IMR-90 (cell line): ENCODE data around the gene COL27A1. TPM values are rescaled to one million over a fixed set of nuclear protein-coding genes. Genes with fewer than 3 reads are reported as not detected.

Source experiments
- ATAC-seq: fragments of 200-7000 bp; cut with Tn5 transposase; 2 replicates; pipeline ENCODE4 v1.9.1; 2020; ENCODE audit warnings: low read depth, mild to moderate bottlenecking, moderate library complexity
- BruUV-seq: library from RNA; stranded (reverse); fragments of 400-500 nt; replicated peaks from 2 replicates; lab custom pipeline; 2021; lab: Mats Ljungman, UMichigan
- CTCF ChIA-PET: fragments of 300-600 bp; formaldehyde crosslinking; extraction: SDS; loops from one replicate; lab custom pipeline; 2021; ENCODE audit warnings: antibody characterized with exemption; lab: Yijun Ruan, JAX
- POLR2A ChIA-PET: fragments of 300-600 bp; sonication (Branson Sonifier 250); formaldehyde crosslinking; loops from one replicate; lab custom pipeline; 2022; ENCODE audit warnings: antibody characterized with exemption; ENCODE audit not compliant: unreplicated experiment; lab: Charles Lee
- DNase-seq: peaks from one replicate; pipeline ENCODE4 v3.0.0; 2013
- H2AFZ ChIP-seq: replicated peaks from 2 replicates; pipeline ENCODE3; 2013; ENCODE audit warnings: low read length, mild to moderate bottlenecking; ENCODE audit not compliant: poor library complexity
- H2AK5ac ChIP-seq: 2 replicates; pipeline ENCODE4 v1.6.1; 2013; ENCODE audit warnings: low read depth, low read length, inconsistent platforms
- H2AK9ac ChIP-seq: replicated peaks from 2 replicates; pipeline ENCODE3; 2013; ENCODE audit warnings: mild to moderate bottlenecking, low read depth, low read length, moderate library complexity; ENCODE audit not compliant: poor library complexity
- H2BK120ac ChIP-seq: 2 replicates; pipeline ENCODE4 v1.6.1; 2013; ENCODE audit warnings: low read depth, low read length, inconsistent platforms
- H2BK15ac ChIP-seq: 3 replicates; pipeline ENCODE4 v1.6.1; 2013; ENCODE audit warnings: low read depth, low read length, inconsistent platforms
- H2BK20ac ChIP-seq: 2 replicates; pipeline ENCODE4 v1.6.1; 2013; ENCODE audit warnings: low read depth, mild to moderate bottlenecking, inconsistent platforms, low read length, moderate library complexity
- H2BK5ac ChIP-seq: 2 replicates; pipeline ENCODE4 v1.6.1; 2013; ENCODE audit warnings: mild to moderate bottlenecking, low read depth, low read length, inconsistent platforms; ENCODE audit not compliant: poor library complexity, severe bottlenecking
- H3K14ac ChIP-seq: replicated peaks from 2 replicates; pipeline ENCODE4 v1.6.1; 2013; ENCODE audit warnings: low read depth, low read length, inconsistent platforms
- H3K18ac ChIP-seq: 2 replicates; pipeline ENCODE4 v1.6.1; 2013; ENCODE audit warnings: low read depth, low read length, control low read depth
- H3K23ac ChIP-seq: 2 replicates; pipeline ENCODE4 v1.6.1; 2013; ENCODE audit warnings: low read depth, low read length, inconsistent platforms
- H3K27ac ChIP-seq: 2 replicates; pipeline ENCODE4 v1.5.1; 2013; ENCODE audit warnings: mild to moderate bottlenecking, control low read depth, low read length; ENCODE audit not compliant: insufficient read depth
- H3K27me3 ChIP-seq: 2 replicates; pipeline ENCODE4 v1.6.1; 2013; ENCODE audit warnings: low read length; ENCODE audit not compliant: control insufficient read depth, insufficient read depth
- H3K36me3 ChIP-seq: 2 replicates; pipeline ENCODE4 v1.6.1; 2013; ENCODE audit warnings: low read length, mixed read lengths; ENCODE audit not compliant: control insufficient read depth, insufficient read depth
- H3K4ac ChIP-seq: 2 replicates; pipeline ENCODE4 v1.6.1; 2013; ENCODE audit warnings: low read depth, low read length, inconsistent platforms
- H3K4me1 ChIP-seq: 2 replicates; pipeline ENCODE4 v1.6.1; 2013; ENCODE audit warnings: low read length, mixed read lengths; ENCODE audit not compliant: control insufficient read depth, insufficient read depth
- H3K4me2 ChIP-seq: 2 replicates; pipeline ENCODE4 v1.6.1; 2013; ENCODE audit warnings: low read depth, mild to moderate bottlenecking, control low read depth, low read length, moderate library complexity
- H3K4me3 ChIP-seq: 2 replicates; pipeline ENCODE4 v1.5.1; 2013; ENCODE audit warnings: low read depth, mild to moderate bottlenecking, control low read depth, low read length, moderate library complexity; ENCODE audit not compliant: insufficient read depth
- H3K56ac ChIP-seq: 2 replicates; pipeline ENCODE4 v1.6.1; 2013; ENCODE audit warnings: low read length, inconsistent platforms; ENCODE audit not compliant: insufficient read depth; ENCODE audit errors: extremely low read depth
- H3K79me1 ChIP-seq, 2 experiments: 2 replicates each; pipeline ENCODE4 v1.6.1; 2013; ENCODE audit warnings: low read length in 2 of 2, inconsistent platforms in 1 of 2, low read depth in 1 of 2
- H3K9ac ChIP-seq: 2 replicates; pipeline ENCODE4 v1.6.1; 2013; ENCODE audit warnings: low read depth, low read length, control low read depth
- H3K9me1 ChIP-seq: 2 replicates; pipeline ENCODE4 v1.6.1; 2013; ENCODE audit warnings: low read length, inconsistent platforms; ENCODE audit not compliant: insufficient read depth
- H3K9me3 ChIP-seq: 2 replicates; pipeline ENCODE4 v1.6.1; 2013; ENCODE audit warnings: low read length; ENCODE audit not compliant: control insufficient read depth, insufficient read depth
- H4K20me1 ChIP-seq: 2 replicates; pipeline ENCODE4 v1.6.1; 2013; ENCODE audit warnings: low read length, inconsistent platforms; ENCODE audit not compliant: insufficient read depth
- H4K5ac ChIP-seq: 2 replicates; pipeline ENCODE4 v1.6.1; 2013; ENCODE audit warnings: mild to moderate bottlenecking, low read depth, low read length, control low read depth
- H4K8ac ChIP-seq, 2 experiments: 2 replicates each; pipeline ENCODE4 v1.6.1; 2013; ENCODE audit warnings: low read depth in 2 of 2, low read length in 2 of 2, control low read depth in 1 of 2, inconsistent platforms in 1 of 2
- H4K91ac ChIP-seq: 2 replicates; pipeline ENCODE4 v1.6.1; 2013; ENCODE audit warnings: low read depth, low read length, inconsistent platforms; ENCODE audit not compliant: insufficient read depth
- CHD1 ChIP-seq: IDR thresholded peaks from 2 replicates; pipeline ENCODE4 v1.6.1; 2012; ENCODE audit warnings: low read depth, low read length, improper control_type of control experiment
- MAZ ChIP-seq: IDR thresholded peaks from 2 replicates; pipeline ENCODE4 v1.6.1; 2012; ENCODE audit warnings: low read depth, mild to moderate bottlenecking, low read length, improper control_type of control experiment, moderate library complexity, borderline replicate concordance
- MXI1 ChIP-seq: IDR thresholded peaks from 2 replicates; pipeline ENCODE4 v1.6.1; 2012; ENCODE audit warnings: low read depth, mild to moderate bottlenecking, low read length, moderate library complexity, borderline replicate concordance
- POLR2A ChIP-seq: IDR thresholded peaks from 2 replicates; pipeline ENCODE4 v1.6.1; 2012; ENCODE audit warnings: mild to moderate bottlenecking, low read depth, low read length
- RAD21 ChIP-seq: IDR thresholded peaks from 2 replicates; pipeline ENCODE4 v1.6.1; 2012; ENCODE audit warnings: low read length, improper control_type of control experiment
- RFX5 ChIP-seq: IDR thresholded peaks from 2 replicates; pipeline ENCODE4 v1.8.0; 2012; ENCODE audit warnings: low read depth, mild to moderate bottlenecking, low read length, moderate library complexity
- SMC3 ChIP-seq: fragments of 150-350 bp; IDR thresholded peaks from 2 replicates; pipeline ENCODE4 v1.6.1; 2016; ENCODE audit warnings: low read depth, mild to moderate bottlenecking, antibody characterized with exemption, low read length, moderate library complexity
- WGBS, 2 experiments: methylation state at CpG; one replicate each; pipeline versions ENCODE4 v1.1.5 to v1.1.7; 2013; ENCODE audit warnings: missing lambda C conversion rate in 2 of 2; ENCODE audit not compliant: insufficient read length in 1 of 2; ENCODE audit errors: extremely low coverage in 2 of 2; 5-methylcytosine and 5-hydroxymethylcytosine counted together
- dilution Hi-C: fragments of 300-500 bp; cut with HindIII; formaldehyde crosslinking; loops from one replicate; pipeline ENCODE4 v1.14.3; 2018; ENCODE audit warnings: low sequenced_read_pairs; ENCODE audit not compliant: unreplicated experiment
- in situ Hi-C: fragments of 300-500 bp; cut with MboI; formaldehyde crosslinking; loops from 3 replicates; pipeline ENCODE4 v1.14.3; 2019; ENCODE audit warnings: low sequenced_read_pairs, inconsistent platforms, mixed read lengths
- intact Hi-C: fragments of 100-400 bp; cut with micrococcal nuclease; formaldehyde crosslinking; loops from 2 replicates; pipeline ENCODE4 v1.10.0; 2022
- polyA plus RNA-seq, 3 experiments: library from polyadenylated mRNA; depleted of rRNA; stranded (reverse); fragments of >200 nt; gene quantifications; 2 replicates each; pipeline ENCODE4 v1.2.3, GENCODE V29; 2012; ENCODE audit warnings: low replicate concordance in 1 of 3
- total RNA-seq: library from RNA; depleted of rRNA; stranded (reverse); fragments of >200 nt; gene quantifications from 2 replicates; pipeline ENCODE4 v1.2.3, GENCODE V29; 2012
- TF ChIP-seq, protein P1 (sequence below): conservative IDR thresholded peaks from 2 replicates; pipeline ENCODE4 v1.5.1; 2012; ENCODE audit warnings: mild to moderate bottlenecking, low read depth, low read length, improper control_type of control experiment
- TF ChIP-seq, protein P2 (sequence below): fragments of 150-350 bp; IDR thresholded peaks from 2 replicates; pipeline ENCODE4 v1.6.1; 2016; ENCODE audit warnings: low read depth, mild to moderate bottlenecking, low read length, moderate library complexity, borderline replicate concordance

The COL27A1 gene
- total and polyA plus RNA-seq, 2 of the 4 experiments (the other 2 are of a cell fraction): 3.2 to 18.3 TPM

DNA sequence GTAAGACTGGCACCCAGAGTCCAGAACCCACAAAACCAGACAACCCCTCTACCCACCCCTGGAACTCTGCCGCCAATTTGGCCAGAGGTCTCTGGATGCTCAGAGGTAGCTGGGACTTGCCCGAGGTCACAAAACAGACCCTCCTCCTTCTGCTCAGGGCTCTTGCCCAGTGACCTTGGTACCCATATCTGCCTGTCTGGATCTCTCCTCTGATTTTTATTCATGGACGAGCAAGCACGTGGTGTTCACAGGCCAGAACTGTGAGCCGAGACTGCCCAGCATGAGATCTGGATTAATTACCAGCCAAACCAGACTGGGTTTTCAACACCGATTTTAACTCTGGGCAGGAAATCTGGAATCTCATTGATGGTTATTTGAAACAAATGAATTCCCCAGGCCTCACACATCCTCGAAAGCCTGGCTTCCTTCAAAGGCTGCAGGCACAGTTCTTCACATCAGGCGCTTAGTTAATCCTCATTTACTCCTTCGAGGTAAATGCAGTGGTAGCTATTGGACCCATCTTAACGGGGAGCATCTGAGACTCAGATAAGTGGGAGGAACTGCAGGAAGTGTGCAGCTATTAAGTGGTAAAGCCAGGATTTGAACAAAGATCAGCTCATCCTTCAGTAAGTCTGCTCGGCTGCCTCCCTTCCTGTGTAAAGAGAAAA lies 21.4 kb downstream of the COL27A1 start:
- peak overlapping the region; percentile 65 for H3K14ac ChIP-seq
- H2AK9ac ChIP-seq: peak overlapping the region; percentile 74
- no peaks in the 10 kb centered on the region for H3K9me3 ChIP-seq
- no peak overlapping the region for H3K4me3 ChIP-seq
- peak overlapping the region; percentile 26 for H2AFZ ChIP-seq
- no peak overlapping the region for H4K5ac ChIP-seq
- dilution Hi-C loops (no loop called here), intact Hi-C loops (no loop called here), in situ Hi-C loops (no loop called here)
- H3K18ac ChIP-seq: peak overlapping the region; percentile 15; the same call in 1 of the 2 replicates
- no peak overlapping the region for H3K9ac ChIP-seq
- 80% methylated on average over 6 of the region's 11 CpGs; no CpG with 5 or more reads in 1 of the 2 experiments for WGBS, 2 experiments
- TF ChIP-seq RFX5 (no peak), SMC3 (no peak), MXI1 (no peak), CHD1 (no peak), RAD21 (no peak), POLR2A (no peak), MAZ (no peak)
- TF ChIP-seq, protein P1, sequence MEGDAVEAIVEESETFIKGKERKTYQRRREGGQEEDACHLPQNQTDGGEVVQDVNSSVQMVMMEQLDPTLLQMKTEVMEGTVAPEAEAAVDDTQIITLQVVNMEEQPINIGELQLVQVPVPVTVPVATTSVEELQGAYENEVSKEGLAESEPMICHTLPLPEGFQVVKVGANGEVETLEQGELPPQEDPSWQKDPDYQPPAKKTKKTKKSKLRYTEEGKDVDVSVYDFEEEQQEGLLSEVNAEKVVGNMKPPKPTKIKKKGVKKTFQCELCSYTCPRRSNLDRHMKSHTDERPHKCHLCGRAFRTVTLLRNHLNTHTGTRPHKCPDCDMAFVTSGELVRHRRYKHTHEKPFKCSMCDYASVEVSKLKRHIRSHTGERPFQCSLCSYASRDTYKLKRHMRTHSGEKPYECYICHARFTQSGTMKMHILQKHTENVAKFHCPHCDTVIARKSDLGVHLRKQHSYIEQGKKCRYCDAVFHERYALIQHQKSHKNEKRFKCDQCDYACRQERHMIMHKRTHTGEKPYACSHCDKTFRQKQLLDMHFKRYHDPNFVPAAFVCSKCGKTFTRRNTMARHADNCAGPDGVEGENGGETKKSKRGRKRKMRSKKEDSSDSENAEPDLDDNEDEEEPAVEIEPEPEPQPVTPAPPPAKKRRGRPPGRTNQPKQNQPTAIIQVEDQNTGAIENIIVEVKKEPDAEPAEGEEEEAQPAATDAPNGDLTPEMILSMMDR: no peak
- TF ChIP-seq, protein P2, sequence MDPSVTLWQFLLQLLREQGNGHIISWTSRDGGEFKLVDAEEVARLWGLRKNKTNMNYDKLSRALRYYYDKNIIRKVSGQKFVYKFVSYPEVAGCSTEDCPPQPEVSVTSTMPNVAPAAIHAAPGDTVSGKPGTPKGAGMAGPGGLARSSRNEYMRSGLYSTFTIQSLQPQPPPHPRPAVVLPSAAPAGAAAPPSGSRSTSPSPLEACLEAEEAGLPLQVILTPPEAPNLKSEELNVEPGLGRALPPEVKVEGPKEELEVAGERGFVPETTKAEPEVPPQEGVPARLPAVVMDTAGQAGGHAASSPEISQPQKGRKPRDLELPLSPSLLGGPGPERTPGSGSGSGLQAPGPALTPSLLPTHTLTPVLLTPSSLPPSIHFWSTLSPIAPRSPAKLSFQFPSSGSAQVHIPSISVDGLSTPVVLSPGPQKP: no peak
- ATAC-seq (no peak), DNase-seq (no peak)
- no peak overlapping the region for H3K4me2 ChIP-seq
- H2BK5ac ChIP-seq: no peak overlapping the region
- H2BK15ac ChIP-seq: peak overlapping the region; percentile 25; the same call in 1 of the 3 replicates
- ChIA-PET CTCF (no interaction called here), POLR2A (no interaction called here)
- peak overlapping the region in 1 of 2 experiments; percentile 73; a peak in 1 of 4 replicates for H4K8ac ChIP-seq
- peak overlapping the region; percentile 85 for H2AK5ac ChIP-seq
- H3K4ac ChIP-seq: peak overlapping the region; percentile 84
- H2BK120ac ChIP-seq: peak overlapping the region; percentile 86
- peak overlapping the region; percentile 41; the same call in 1 of the 2 replicates for H3K56ac ChIP-seq
- H3K9me1 ChIP-seq: peaks cover 43% of the 10 kb centered on the region
- H3K36me3 ChIP-seq: no peaks in the 10 kb centered on the region
- H4K20me1 ChIP-seq: peaks cover 4% of the 10 kb centered on the region
- H3K23ac ChIP-seq: peak overlapping the region; percentile 76; the same call in 1 of the 2 replicates
- peak overlapping the region; percentile 62 for H4K91ac ChIP-seq
- peak overlapping the region; percentile 80 for H2BK20ac ChIP-seq
- H3K27ac ChIP-seq: no peak overlapping the region; the same call in 1 of the 2 replicates
- no TSS peak for BruUV-seq
- H3K79me1 ChIP-seq: peaks cover 10 to 79% of the 10 kb centered on the region in 2 experiments
- no peaks in the 10 kb centered on the region for H3K27me3 ChIP-seq
- peaks cover 49% of the 10 kb centered on the region for H3K4me1 ChIP-seq
